Measurements from ENCODE around the gene TMEM44.

- TF ChIP-seq CTCF (IDR thresholded peaks at IDR 0.05) (no peak), EZH2 (IDR thresholded peaks at IDR 0.05) (no peak)
Observed at GRCh38 chr3:194561306-194561974, 71.8 kb downstream of the TMEM44 start.
